ENCODE measurements around the gene CEP78.
A peak's percentile ranks its signal among the peaks of the same experiment; 100 is the strongest.
"Not testable (repeated sequence)": the region's sequence is repeated elsewhere in the genome, so short reads cannot be mapped to it uniquely, and the experiment has no call there.

Gene CEP78

GRCh38 chr9:78235762-78236550, at the start of gene CEP78:
Gene CEP78, plus strand, starts transcription at chr9:78236075. Its CDS starts 276 bp downstream, at chr9:78236351.
- DNase-seq (ENCODE audit: low spot score), result peak; percentile 93

GRCh38 chr9:78187763-78188484, 48.0 kb upstream of the CEP78 start:
- DNase-seq (ENCODE audit: low spot score), result no peak

GRCh38 chr9:78188594-78188993, 47.3 kb upstream of the CEP78 start:
- no peak for DNase-seq (ENCODE audit: low spot score)

GRCh38 chr9:78189001-78189400, 46.9 kb upstream of the CEP78 start:
- DNase-seq (ENCODE audit: low spot score), result no peak

- DNase-seq (ENCODE audit: low spot score), result no peak
Measured at GRCh38 chr9:78189461-78189860, 46.4 kb upstream of the CEP78 start.

GRCh38 chr9:78191931-78192330, 43.9 kb upstream of the CEP78 start:
- no peak for DNase-seq (ENCODE audit: low spot score)

- peak; percentile 7 for DNase-seq (ENCODE audit: low spot score)
Measured at GRCh38 chr9:78196258-78196657, 39.6 kb upstream of the CEP78 start.

GRCh38 chr9:78201158-78201777, 34.6 kb upstream of the CEP78 start:
- peak; percentile 19 for DNase-seq (ENCODE audit: low spot score)

- DNase-seq (ENCODE audit: low spot score), result no peak
Measured at GRCh38 chr9:78207319-78207718, 28.6 kb upstream of the CEP78 start.

GRCh38 chr9:78207901-78208300, 28.0 kb upstream of the CEP78 start:
- DNase-seq (ENCODE audit: low spot score), result no peak

GRCh38 chr9:78209127-78209526, 26.7 kb upstream of the CEP78 start:
- no peak for DNase-seq (ENCODE audit: low spot score)

- DNase-seq (ENCODE audit: low spot score), result peak; percentile 15
Measured at GRCh38 chr9:78210841-78211301, 25.0 kb upstream of the CEP78 start.

- no peak for DNase-seq (ENCODE audit: low spot score)
Measured at GRCh38 chr9:78212868-78213267, 23.0 kb upstream of the CEP78 start.

GRCh38 chr9:78213712-78214111, 22.2 kb upstream of the CEP78 start:
- no peak for DNase-seq (ENCODE audit: low spot score)

- DNase-seq (ENCODE audit: low spot score), result no peak
Measured at GRCh38 chr9:78214492-78214891, 21.4 kb upstream of the CEP78 start.

GRCh38 chr9:78215706-78216105, 20.2 kb upstream of the CEP78 start:
- no peak for DNase-seq (ENCODE audit: low spot score)

- no peak for DNase-seq (ENCODE audit: low spot score)
Measured at GRCh38 chr9:78218890-78219289, 17.0 kb upstream of the CEP78 start.

GRCh38 chr9:78221425-78221824, 14.4 kb upstream of the CEP78 start:
- no peak for DNase-seq (ENCODE audit: low spot score)

- DNase-seq (ENCODE audit: low spot score), result not testable (repeated sequence)
Measured at GRCh38 chr9:78221841-78222240, 14.0 kb upstream of the CEP78 start.

GRCh38 chr9:78230761-78231160, 5.1 kb upstream of the CEP78 start:
- no peak for DNase-seq (ENCODE audit: low spot score)

GRCh38 chr9:78232471-78232870, 3.4 kb upstream of the CEP78 start:
- not testable (repeated sequence) for DNase-seq (ENCODE audit: low spot score)

- DNase-seq (ENCODE audit: low spot score), result no peak
Measured at GRCh38 chr9:78234810-78235209, 1.1 kb upstream of the CEP78 start.

- DNase-seq (ENCODE audit: low spot score), result peak; percentile 11
Measured at GRCh38 chr9:78235256-78235761, 566 bp upstream of the CEP78 start.

Data from NAMALWA (cell line).